ENCODE results near the gene HMX1.

HMX1 gene

GRCh38 chr4:8891255-8891645 is 19.6 kb upstream of the HMX1 start:
- peaks cover 88% of the 10 kb centered on the region for H3K27me3 Mint-ChIP-seq

GRCh38 chr4:8888856-8889255 is 17.2 kb upstream of the HMX1 start:
- peaks cover 8% of the 10 kb centered on the region for H3K9me3 Mint-ChIP-seq
- H3K4me1 Mint-ChIP-seq (ENCODE audit: low read depth) = no peaks in the 10 kb centered on the region
- no peak for DNase-seq
- peaks cover 91% of the 10 kb centered on the region for H3K27me3 Mint-ChIP-seq
- no peak overlapping the region for H3K27ac Mint-ChIP-seq
- no peaks in the 10 kb centered on the region for H3K36me3 Mint-ChIP-seq (ENCODE audit: low read depth)
- H3K4me3 Mint-ChIP-seq = no peak overlapping the region

More at GRCh38 chr4:8891255-8891645, 19.6 kb upstream of the HMX1 start:
- no peaks in the 10 kb centered on the region for H3K36me3 Mint-ChIP-seq (ENCODE audit: low read depth)
- no peak for DNase-seq
- no peaks in the 10 kb centered on the region for H3K4me1 Mint-ChIP-seq (ENCODE audit: low read depth)
- peak overlapping the region; percentile 22 for H3K27ac Mint-ChIP-seq
- peaks cover 8% of the 10 kb centered on the region for H3K9me3 Mint-ChIP-seq
- H3K4me3 Mint-ChIP-seq = no peak overlapping the region

GRCh38 chr4:8886612-8887406 is 15.2 kb upstream of the HMX1 start:
- DNase-seq = no peak

GRCh38 chr4:8882239-8882638 is 10.6 kb upstream of the HMX1 start:
- no peak for DNase-seq
- no peaks in the 10 kb centered on the region for H3K36me3 Mint-ChIP-seq (ENCODE audit: low read depth)
- peaks cover 72% of the 10 kb centered on the region for H3K27me3 Mint-ChIP-seq
- no peak overlapping the region for H3K4me3 Mint-ChIP-seq
- H3K27ac Mint-ChIP-seq = no peak overlapping the region
- H3K4me1 Mint-ChIP-seq (ENCODE audit: low read depth) = no peaks in the 10 kb centered on the region
- peaks cover 8% of the 10 kb centered on the region for H3K9me3 Mint-ChIP-seq

More at GRCh38 chr4:8886612-8887406, 15.2 kb upstream of the HMX1 start:
- H3K36me3 Mint-ChIP-seq (ENCODE audit: low read depth) = no peaks in the 10 kb centered on the region
- no peak overlapping the region for H3K4me3 Mint-ChIP-seq
- peaks cover 84% of the 10 kb centered on the region for H3K27me3 Mint-ChIP-seq
- no peak overlapping the region for H3K27ac Mint-ChIP-seq
- H3K4me1 Mint-ChIP-seq (ENCODE audit: low read depth) = no peaks in the 10 kb centered on the region
- H3K9me3 Mint-ChIP-seq = peaks cover 8% of the 10 kb centered on the region

GRCh38 chr4:8880851-8881250 is 9.2 kb upstream of the HMX1 start:
- peaks cover 72% of the 10 kb centered on the region for H3K27me3 Mint-ChIP-seq

GRCh38 chr4:8879574-8879973 is 7.9 kb upstream of the HMX1 start:
- no peaks in the 10 kb centered on the region for H3K36me3 Mint-ChIP-seq (ENCODE audit: low read depth)
- H3K27me3 Mint-ChIP-seq = peaks cover 78% of the 10 kb centered on the region
- no peaks in the 10 kb centered on the region for H3K9me3 Mint-ChIP-seq
- peaks cover 2% of the 10 kb centered on the region for H3K4me1 Mint-ChIP-seq (ENCODE audit: low read depth)
- no peak for DNase-seq
- H3K4me3 Mint-ChIP-seq = no peak overlapping the region
- no peak overlapping the region for H3K27ac Mint-ChIP-seq

More at GRCh38 chr4:8880851-8881250, 9.2 kb upstream of the HMX1 start:
- H3K4me3 Mint-ChIP-seq = no peak overlapping the region
- no peak overlapping the region for H3K27ac Mint-ChIP-seq
- no peak for DNase-seq
- no peaks in the 10 kb centered on the region for H3K9me3 Mint-ChIP-seq
- H3K36me3 Mint-ChIP-seq (ENCODE audit: low read depth) = no peaks in the 10 kb centered on the region
- H3K4me1 Mint-ChIP-seq (ENCODE audit: low read depth) = no peaks in the 10 kb centered on the region

GRCh38 chr4:8878421-8878820 is 6.8 kb upstream of the HMX1 start:
- Mint-ChIP-seq H3K9me3 (no peaks in the 10 kb centered on the region), H3K27ac (no peak overlapping the region), H3K4me3 (no peak overlapping the region), H3K4me1 (ENCODE audit: low read depth) (peaks cover 2% of the 10 kb centered on the region), H3K27me3 (peaks cover 79% of the 10 kb centered on the region), H3K36me3 (ENCODE audit: low read depth) (no peaks in the 10 kb centered on the region)
- no peak for DNase-seq

GRCh38 chr4:8877780-8878040 is 6.1 kb upstream of the HMX1 start:
- H3K27ac Mint-ChIP-seq = no peak overlapping the region
- no peaks in the 10 kb centered on the region for H3K9me3 Mint-ChIP-seq
- no peak overlapping the region for H3K4me3 Mint-ChIP-seq
- DNase-seq = no peak
- peaks cover 2% of the 10 kb centered on the region for H3K4me1 Mint-ChIP-seq (ENCODE audit: low read depth)
- H3K36me3 Mint-ChIP-seq (ENCODE audit: low read depth) = no peaks in the 10 kb centered on the region
- peaks cover 82% of the 10 kb centered on the region for H3K27me3 Mint-ChIP-seq

GRCh38 chr4:8876982-8877779 is 5.5 kb upstream of the HMX1 start:
- no peak overlapping the region for H3K4me3 Mint-ChIP-seq
- peaks cover 85% of the 10 kb centered on the region for H3K27me3 Mint-ChIP-seq
- no peaks in the 10 kb centered on the region for H3K9me3 Mint-ChIP-seq
- H3K36me3 Mint-ChIP-seq (ENCODE audit: low read depth) = no peaks in the 10 kb centered on the region
- H3K4me1 Mint-ChIP-seq (ENCODE audit: low read depth) = peaks cover 4% of the 10 kb centered on the region
- no peak for DNase-seq
- H3K27ac Mint-ChIP-seq = no peak overlapping the region

- Mint-ChIP-seq H3K27me3 (peaks cover 84% of the 10 kb centered on the region), H3K4me3 (no peak overlapping the region), H3K4me1 (ENCODE audit: low read depth) (peaks cover 6% of the 10 kb centered on the region), H3K36me3 (ENCODE audit: low read depth) (no peaks in the 10 kb centered on the region), H3K27ac (no peak overlapping the region), H3K9me3 (no peaks in the 10 kb centered on the region)
- no peak for DNase-seq
Observed at GRCh38 chr4:8874896-8875680, 3.4 kb upstream of the HMX1 start.

- Mint-ChIP-seq H3K4me1 (ENCODE audit: low read depth) (peaks cover 6% of the 10 kb centered on the region), H3K36me3 (ENCODE audit: low read depth) (no peaks in the 10 kb centered on the region), H3K4me3 (no peak overlapping the region), H3K9me3 (no peaks in the 10 kb centered on the region), H3K27ac (no peak overlapping the region), H3K27me3 (peaks cover 86% of the 10 kb centered on the region)
- no peak for DNase-seq
Observed at GRCh38 chr4:8874003-8874895, 2.6 kb upstream of the HMX1 start.

- peaks cover 84% of the 10 kb centered on the region for H3K27me3 Mint-ChIP-seq
Observed at GRCh38 chr4:8872402-8873291, 1.0 kb upstream of the HMX1 start.

More at GRCh38 chr4:8872402-8873291, 1.0 kb upstream of the HMX1 start:
- DNase-seq = no peak
- Mint-ChIP-seq H3K9me3 (no peaks in the 10 kb centered on the region), H3K36me3 (ENCODE audit: low read depth) (no peaks in the 10 kb centered on the region), H3K4me3 (no peak overlapping the region), H3K27ac (peak overlapping the region; percentile 55), H3K4me1 (ENCODE audit: low read depth) (peaks cover 7% of the 10 kb centered on the region)

Measured in activated T-cell treated with anti-CD3 and anti-CD28 coated beads, Interleukin-2, amount 50 U/mL, for 24 hours (primary cell).